ENCODE measurements around the gene RTKN.

RTKN gene

GRCh38 chr2:74481961-74482800 is 40.4 kb upstream of the RTKN start:
- no peak for DNase-seq (ENCODE audit: low read depth)
- H3K4me3 ChIP-seq (ENCODE audit: low read depth, low read length) = peak overlapping the region; percentile 95
- TF ChIP-seq CTCF (IDR thresholded peaks at IDR 0.05; ENCODE audit: low read depth, low read length, missing control alignments) = no peak

- DNase-seq (ENCODE audit: low read depth) = no peak
- H3K4me3 ChIP-seq (ENCODE audit: low read depth, low read length) = peak overlapping the region; percentile 95
- no peak for TF ChIP-seq CTCF (IDR thresholded peaks at IDR 0.05; ENCODE audit: low read depth, low read length, missing control alignments)
These were observed 39.7 kb upstream of the RTKN start for GRCh38 chr2:74481431-74481830.

GRCh38 chr2:74474899-74475298 is 33.2 kb upstream of the RTKN start:
- no peak overlapping the region for H3K4me3 ChIP-seq (ENCODE audit: low read depth, low read length)
- peak; percentile 55 for TF ChIP-seq CTCF (IDR thresholded peaks at IDR 0.05; ENCODE audit: low read depth, low read length, missing control alignments)
- DNase-seq (ENCODE audit: low read depth) = no peak

GRCh38 chr2:74474481-74474880 is 32.7 kb upstream of the RTKN start:
- H3K4me3 ChIP-seq (ENCODE audit: low read depth, low read length) = no peak overlapping the region
- TF ChIP-seq CTCF (IDR thresholded peaks at IDR 0.05; ENCODE audit: low read depth, low read length, missing control alignments) = no peak
- no peak for DNase-seq (ENCODE audit: low read depth)

- peak overlapping the region; percentile 79 for H3K4me3 ChIP-seq (ENCODE audit: low read depth, low read length)
- no peak for TF ChIP-seq CTCF (IDR thresholded peaks at IDR 0.05; ENCODE audit: low read depth, low read length, missing control alignments)
- no peak for DNase-seq (ENCODE audit: low read depth)
These were observed 31.2 kb upstream of the RTKN start for GRCh38 chr2:74472945-74473258.

- peak; percentile 92 for DNase-seq (ENCODE audit: low read depth)
- H3K4me3 ChIP-seq (ENCODE audit: low read depth, low read length) = peak within 1 kb of the TSS; percentile 79
- TF ChIP-seq CTCF (IDR thresholded peaks at IDR 0.05; ENCODE audit: low read depth, low read length, missing control alignments) = no peak
These were observed 30.6 kb upstream of the RTKN start, which contains the start of gene MRPL53 for GRCh38 chr2:74472086-74472944. MRPL53 (minus strand) TSS chr2:74472680; CDS start chr2:74472660, 20 bp downstream.

All from GM12864 (cell line).